Fibroblast of lung (primary cell): ENCODE measurements around the gene CNTFR.

Experiments used
- EZH2 ChIP-seq: IDR thresholded peaks from 2 replicates; pipeline ENCODE4 v1.5.1; 2012; ENCODE audit warnings: low read length, control low read depth, mild to moderate bottlenecking; ENCODE audit errors: missing control alignments
- TF ChIP-seq, protein P1 (sequence below), 2 donors: IDR thresholded peaks in 1 of 2; conservative IDR thresholded peaks in 1 of 2; 1 replicate in 1 of 2; 2 replicates in 1 of 2; pipeline ENCODE4 v1.5.1; 2011 to 2012; ENCODE audit warnings: low read length in 2 of 2, control low read depth in 1 of 2, inconsistent platforms in 1 of 2, low read depth in 1 of 2, mild to moderate bottlenecking in 1 of 2

DNA sequence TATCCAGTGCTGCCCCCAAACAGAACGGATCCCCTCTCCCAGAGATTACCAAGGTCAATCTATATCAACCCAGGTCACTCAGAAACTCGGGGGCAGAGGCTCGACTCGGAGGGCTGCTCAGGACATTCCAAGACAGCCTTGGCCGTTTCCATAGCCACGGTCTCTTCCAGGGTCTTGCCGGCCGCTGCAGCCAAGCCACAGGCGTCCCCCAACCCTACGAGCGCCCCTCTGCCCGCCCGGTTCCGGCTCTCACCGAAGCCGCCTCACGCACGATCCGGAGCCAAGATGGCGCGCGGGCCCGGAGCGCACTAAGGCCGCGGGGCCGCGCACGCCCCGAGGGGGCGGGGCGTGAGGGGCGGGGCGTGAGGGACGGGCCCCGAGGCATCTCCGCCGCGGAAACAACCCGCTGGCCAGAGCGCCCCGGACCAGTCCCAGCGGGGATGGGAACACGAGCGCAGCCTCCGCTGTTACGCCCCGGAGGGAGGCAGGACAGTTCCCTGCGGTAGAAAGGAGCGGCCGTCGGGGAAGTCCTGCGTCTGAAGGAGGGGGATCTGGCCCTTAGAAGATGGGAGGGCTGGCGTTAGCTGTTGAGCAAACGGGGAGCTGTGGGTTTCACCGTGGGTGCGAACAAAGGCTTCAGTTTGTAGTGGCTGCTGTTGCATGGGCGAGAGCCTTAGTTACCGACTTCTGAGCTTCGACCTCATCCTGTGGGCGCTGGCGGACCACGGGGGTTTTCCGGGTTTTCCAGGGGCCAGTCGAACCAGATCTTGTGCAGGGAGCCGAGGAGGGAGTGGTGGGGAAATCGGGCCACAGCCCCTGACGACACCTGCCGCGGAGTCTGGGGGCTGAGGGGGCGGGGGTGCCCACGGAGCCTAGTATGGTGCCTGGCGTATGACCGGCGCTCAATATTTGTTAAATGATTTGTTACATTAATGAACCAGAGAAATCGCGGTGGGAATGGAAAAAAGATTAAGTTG, 22.6 kb upstream of the CNTFR start, which contains the start of gene RPP25L:
- TF ChIP-seq, protein P1, sequence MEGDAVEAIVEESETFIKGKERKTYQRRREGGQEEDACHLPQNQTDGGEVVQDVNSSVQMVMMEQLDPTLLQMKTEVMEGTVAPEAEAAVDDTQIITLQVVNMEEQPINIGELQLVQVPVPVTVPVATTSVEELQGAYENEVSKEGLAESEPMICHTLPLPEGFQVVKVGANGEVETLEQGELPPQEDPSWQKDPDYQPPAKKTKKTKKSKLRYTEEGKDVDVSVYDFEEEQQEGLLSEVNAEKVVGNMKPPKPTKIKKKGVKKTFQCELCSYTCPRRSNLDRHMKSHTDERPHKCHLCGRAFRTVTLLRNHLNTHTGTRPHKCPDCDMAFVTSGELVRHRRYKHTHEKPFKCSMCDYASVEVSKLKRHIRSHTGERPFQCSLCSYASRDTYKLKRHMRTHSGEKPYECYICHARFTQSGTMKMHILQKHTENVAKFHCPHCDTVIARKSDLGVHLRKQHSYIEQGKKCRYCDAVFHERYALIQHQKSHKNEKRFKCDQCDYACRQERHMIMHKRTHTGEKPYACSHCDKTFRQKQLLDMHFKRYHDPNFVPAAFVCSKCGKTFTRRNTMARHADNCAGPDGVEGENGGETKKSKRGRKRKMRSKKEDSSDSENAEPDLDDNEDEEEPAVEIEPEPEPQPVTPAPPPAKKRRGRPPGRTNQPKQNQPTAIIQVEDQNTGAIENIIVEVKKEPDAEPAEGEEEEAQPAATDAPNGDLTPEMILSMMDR (conservative IDR thresholded peaks at IDR 0.05 in 1 of 2, IDR thresholded peaks at IDR 0.05 in 1 of 2; ENCODE audit: low read depth in 1 of 2, low read length in 2 of 2), result no peak
- no peak for TF ChIP-seq EZH2
